HG03342 (cell line): ENCODE data around the gene SMIM12.
"Not testable (repeated sequence)": the region's sequence is repeated elsewhere in the genome, so short reads cannot be mapped to it uniquely, and the experiment has no call there.

Source experiments
- ATAC-seq: cut with Tn5 transposase; IDR thresholded peaks from one replicate; pipeline ENCODE4 v1.9.1; 2021; ENCODE audit warnings: mild to moderate bottlenecking, moderate library complexity; ENCODE audit not compliant: unreplicated experiment

Gene SMIM12

DNA sequence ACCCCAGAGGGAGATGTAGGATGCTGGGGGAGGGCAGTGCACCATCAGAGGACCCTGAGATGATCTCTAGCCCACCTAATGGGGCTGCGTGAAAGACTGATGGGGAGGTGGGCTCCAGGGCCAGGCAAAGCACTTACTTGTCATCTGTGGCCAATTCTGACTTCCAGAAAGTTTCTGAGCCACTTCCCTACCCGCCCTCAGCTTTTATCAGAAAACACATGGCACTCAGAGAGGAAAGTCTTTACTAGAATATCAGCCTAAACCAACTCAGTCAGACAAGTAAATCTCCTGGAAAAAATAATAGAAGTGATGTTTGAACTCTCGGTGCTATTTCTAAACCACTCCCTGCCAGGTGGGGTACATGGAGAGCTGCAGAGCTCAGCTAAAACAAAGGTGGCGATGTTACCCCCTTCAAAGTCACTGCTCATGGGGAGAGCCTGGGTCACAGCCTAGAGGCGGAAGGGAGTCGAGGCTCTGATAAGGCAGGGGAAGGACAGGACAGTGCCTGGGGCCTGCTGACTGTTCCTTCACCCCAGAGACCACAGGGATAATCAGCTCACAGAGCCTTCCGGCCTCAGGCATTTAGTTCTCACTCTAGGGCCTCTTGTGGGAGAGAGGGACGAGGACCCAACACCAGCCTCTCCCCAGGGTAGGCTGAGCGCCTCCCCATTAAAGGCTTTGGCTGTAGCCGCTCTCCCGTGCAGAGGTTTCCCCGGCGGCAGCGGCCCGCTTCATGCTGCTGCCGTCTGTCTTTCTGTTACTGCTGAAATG, 14.2 kb downstream of the SMIM12 start:
- ATAC-seq, result no peak

DNA sequence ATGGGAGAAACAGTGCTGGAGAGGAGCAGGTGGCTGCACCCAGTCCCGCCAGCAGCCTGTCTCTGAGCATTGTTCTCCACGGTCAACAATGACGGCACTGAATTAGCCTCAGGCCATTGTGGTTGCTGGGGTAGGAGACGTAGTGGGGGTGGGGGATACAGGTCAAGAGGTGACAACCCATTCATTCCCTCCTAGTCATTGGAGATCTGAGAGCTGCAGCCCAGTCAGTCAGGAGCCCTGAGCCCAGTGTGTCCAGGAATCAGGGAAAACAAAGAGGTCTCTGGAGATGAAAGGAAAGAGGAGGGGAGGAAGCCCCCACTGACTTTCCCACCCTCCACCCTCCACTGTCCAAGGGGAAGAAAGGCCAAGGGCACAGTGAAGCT, 15.3 kb downstream of the SMIM12 start:
- no peak for ATAC-seq

DNA sequence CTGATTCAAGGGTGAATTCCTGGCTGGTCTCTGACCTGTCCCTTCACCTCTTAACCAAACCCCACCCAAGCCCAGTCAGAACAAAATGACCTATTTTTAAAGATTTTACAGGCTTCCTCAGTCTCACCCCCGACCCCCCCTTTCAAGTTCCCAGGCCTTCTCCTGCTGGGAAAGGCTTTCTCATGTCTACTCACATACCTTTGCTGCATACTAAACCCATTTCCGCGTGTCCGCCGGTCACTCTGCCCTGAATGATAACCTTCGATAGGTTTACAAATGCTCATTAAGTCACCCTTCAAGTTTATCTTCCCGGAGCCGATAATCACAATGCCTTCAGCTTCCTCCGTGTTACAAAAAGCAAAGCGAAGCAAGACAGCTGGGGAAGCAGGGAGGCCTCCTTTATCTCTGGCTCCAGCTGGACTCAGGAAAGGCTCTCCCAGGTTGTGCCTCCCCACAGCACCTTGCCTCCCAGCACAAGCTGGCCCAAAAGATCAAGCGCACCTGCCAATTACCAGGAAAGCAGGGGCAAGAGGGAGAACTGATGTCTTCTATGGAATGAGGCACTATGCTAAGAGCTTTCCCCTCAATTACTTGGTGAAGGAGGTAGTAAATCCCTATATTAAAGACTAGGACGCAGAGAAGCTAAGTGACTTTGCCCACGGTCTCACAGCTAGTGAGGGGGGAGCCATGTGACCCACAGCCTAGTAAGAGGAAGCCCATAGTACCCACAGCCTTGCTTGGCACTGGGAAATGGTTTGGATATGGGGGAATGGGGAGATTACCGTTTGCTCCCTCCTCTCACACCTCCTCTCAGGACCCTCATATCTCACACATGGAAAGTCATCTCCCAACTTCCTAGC, 15.9 kb downstream of the SMIM12 start:
- no peak for ATAC-seq

DNA sequence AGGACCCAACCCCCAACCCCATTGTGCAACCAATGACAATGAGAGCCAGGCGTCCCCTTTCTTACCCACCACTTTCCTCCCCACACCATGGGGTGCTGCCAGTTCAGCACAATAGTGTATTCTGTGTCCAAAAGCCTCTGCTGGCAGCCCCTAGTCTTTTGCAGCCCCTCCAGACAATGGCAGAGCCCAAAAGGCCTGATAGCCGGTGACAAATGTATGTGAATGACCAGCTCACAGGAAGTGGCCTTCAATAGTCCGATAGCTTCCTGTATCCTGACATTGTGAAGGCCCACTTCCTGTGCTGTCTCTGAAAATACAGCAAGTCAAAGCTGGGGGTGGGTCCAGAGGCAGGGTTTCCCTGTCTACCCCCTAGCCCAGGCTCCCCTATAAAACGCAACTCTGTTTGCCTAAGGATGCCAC, 16.6 kb downstream of the SMIM12 start:
- no peak for ATAC-seq

DNA sequence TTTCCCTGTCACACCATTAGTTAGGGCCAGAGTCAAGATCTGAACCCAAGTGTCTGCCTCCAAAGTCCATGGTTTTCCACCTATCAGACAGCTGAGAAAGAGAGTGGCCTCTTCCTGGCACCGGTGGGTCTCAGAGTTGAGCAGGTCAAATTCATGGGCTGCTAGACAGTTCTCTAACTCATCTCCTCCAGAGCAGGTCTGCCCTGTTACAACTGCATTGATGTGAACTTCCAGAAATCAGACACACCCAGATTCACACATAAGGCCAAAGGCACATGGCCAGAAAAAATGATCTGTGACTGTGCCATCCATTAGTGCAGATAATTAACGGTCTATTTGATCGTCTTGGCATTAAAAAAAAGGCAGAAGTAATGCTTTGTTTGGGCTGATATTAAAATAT, 17.5 kb downstream of the SMIM12 start:
- ATAC-seq, result no peak

DNA sequence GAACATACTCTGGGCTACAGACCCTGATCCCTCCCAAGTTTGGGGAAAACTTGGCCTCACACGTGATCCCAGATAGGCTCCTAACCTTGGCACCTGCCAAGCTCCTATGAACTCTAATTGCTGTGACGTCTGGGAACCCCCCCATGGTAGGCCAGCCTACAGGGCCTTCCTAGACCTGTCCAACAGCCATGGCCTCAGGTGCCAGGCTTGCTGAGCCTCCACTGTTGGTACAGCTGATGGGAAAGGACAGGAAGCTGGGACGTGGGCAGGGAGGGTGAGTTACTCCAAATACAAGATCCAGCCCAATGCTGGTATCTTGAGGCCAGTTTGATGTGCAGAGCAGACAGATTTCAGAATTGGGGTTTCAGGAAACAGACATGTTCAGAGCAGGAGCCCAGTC, 19.1 kb downstream of the SMIM12 start:
- no peak for ATAC-seq

DNA sequence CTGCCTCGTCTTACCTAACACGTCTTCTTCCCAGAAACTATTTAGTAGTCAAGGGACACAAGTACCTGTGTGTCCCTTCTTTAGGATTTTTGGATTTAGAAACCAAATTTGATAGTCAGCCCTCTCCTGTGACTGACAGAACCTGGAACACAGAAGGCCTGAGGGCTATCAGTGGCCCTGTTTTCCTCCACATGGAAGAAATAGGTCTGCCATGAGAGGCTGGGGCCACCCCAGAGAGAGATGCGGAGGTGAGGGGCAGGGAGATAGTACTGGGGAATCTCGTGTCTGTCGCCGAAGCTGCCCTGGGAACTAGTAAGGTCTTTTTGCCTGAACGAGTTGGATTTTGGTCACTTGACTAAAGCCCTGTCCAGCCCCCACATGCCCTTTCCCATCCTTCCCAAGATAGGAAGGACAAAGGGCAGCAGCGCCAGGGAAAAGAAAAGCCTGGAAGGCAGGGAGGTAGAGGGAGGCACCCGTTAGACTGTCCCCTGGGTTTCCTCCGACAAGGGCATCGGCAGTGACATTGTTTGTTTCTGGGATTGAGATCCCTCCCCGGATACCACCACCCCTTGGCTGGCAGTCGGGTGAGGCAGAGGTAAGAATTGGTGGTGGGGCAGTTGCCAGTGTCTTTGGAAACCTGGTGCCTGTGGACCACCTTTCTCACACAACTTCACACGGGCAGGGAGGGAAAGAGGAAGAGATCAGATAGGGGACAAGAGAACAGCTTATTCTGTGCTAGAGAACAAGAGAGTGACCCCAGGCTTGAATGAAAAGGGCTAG, 19.8 kb downstream of the SMIM12 start:
- ATAC-seq, result no peak

DNA sequence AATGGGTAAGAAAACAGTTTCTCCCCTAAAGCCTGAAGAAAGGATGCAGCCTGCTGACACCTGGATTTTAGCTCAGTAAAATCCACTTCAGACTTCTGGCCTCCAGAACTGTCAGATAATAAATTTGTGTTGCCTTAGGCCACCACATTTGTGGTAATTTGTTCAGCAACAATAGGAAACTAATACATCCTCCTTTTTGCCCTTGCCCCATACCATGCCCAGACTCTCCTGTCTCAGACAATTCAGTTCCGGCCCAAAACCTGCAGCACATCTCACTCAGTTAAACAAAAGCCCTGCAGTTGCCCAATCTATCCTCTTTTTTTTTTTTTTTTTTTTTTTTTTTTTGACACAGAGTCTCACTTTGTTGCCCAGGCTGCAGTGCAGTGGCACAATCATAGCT, 25.8 kb downstream of the SMIM12 start:
- no peak for ATAC-seq

DNA sequence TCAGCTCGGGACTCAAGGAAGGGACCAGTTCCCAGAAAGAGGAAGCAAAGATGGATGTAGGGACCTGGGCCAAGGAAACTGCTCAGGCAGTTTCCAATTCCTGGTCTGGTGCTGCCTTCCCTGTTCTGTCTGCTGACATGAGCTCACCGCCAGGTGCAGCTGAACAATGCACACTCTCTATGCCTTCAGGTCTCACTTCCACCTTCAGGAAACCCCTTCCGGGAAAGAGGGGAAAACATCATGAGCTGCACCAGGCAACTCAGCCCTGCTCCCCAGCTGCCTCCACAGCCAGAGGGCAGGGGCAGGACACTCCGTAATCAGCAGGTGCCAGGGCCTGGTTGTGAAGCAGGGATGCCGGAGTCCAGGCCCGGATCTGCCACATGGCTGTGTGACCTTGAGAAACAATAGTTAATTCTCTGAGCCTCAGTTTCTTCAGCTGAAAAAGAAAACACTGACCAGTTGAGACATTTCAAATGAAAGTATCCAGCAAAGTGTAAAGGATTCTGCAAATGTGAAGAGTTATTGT, 27.8 kb downstream of the SMIM12 start:
- ATAC-seq, result no peak

DNA sequence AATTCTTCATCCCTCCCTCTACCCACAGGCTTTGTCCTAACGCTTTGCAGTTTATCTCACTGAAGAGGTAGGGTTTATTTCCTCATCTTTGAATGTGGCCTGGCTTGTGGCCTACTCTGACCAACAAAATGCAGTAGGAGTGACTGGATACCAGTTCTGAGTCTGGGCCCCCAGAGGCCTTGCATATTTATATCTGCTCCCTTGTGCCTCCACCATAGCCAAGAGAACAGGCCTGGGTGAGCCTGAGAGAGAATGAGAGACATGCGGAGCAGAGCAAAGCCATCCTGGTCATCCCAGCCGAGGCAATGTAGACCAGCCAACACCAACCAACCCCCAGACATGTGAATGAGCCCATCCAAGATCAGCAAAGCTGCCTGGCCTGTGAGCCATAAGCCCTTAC, 30.3 kb downstream of the SMIM12 start:
- ATAC-seq, result no peak

DNA sequence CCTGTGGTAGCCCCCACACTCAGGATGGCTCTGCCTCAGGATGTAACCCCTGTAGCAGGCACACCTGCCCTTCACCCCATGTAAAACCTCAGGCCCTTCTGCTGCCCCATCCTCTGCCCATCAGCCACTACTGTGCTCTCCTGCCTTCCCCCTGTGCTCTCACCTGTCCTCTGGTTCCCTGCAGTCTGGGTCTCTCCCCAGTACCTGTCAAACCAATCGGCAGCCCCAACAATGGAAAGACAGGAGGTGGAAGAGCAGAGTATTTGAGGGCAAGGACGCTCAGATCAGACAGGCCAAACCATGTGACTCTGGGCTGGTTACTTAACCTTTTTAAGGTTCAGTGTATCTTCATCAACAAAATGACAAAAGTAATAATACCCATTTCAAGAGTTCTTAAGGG, 30.9 kb downstream of the SMIM12 start:
- no peak for ATAC-seq

DNA sequence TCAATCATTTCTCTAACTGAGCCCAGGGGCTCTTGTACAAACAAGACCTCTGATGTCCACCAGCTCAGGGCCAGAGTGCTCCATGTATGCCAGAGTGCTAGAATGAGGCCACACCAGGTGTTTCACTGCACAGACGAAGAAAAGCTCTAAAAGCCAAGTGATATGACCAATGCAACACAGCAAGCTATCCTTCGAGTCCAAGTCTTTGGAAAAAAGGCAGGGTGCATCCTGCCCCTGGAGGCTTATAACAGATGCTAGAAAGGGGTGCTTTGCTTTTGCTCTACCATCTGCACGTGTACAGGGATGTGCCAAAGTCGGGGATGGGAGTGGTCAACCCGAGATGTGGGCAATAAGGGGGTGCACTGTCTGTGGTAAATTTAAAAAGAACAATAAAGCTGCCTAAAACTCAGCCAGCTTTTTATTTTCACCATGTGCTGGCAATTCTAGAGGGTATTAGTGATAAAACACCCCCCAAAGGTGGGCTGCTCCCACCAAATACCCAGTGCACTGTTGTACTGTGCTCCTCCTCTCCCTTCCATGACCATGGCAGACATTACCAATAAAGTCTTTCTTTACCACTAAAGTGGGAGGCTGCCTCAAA, 32.1 kb downstream of the SMIM12 start:
- ATAC-seq, result no peak

DNA sequence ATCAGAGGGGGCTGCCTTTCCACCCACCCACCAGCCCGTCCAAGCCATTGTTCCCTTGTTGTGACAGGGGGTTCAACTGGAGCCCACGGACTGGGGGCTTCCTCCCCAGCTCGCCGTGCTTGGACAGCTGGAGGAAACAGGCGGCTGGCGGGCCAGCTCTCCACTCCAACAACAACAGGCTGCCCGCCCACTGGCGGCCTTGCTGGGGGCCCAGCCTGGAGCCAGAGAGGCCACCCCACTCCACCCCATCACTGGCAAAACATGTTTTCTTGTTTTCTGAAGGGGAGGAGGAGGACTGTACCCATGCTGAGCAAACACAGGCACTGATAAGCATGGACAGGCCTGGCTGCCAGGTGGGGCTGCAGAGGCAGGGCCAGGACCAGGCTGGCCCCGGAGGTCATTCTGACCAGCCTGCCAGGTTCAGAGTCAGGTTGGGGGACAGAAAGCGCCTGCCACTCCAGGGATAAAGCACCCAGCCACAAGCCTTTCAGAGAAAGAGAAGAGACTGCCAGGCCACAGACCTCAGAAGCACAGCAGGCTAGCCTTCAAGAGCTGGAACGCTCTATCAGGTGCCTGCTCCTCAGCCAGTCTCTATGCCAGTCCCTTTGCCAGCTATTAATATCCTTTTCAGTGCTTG, 34.0 kb downstream of the SMIM12 start:
- ATAC-seq, result no peak

DNA sequence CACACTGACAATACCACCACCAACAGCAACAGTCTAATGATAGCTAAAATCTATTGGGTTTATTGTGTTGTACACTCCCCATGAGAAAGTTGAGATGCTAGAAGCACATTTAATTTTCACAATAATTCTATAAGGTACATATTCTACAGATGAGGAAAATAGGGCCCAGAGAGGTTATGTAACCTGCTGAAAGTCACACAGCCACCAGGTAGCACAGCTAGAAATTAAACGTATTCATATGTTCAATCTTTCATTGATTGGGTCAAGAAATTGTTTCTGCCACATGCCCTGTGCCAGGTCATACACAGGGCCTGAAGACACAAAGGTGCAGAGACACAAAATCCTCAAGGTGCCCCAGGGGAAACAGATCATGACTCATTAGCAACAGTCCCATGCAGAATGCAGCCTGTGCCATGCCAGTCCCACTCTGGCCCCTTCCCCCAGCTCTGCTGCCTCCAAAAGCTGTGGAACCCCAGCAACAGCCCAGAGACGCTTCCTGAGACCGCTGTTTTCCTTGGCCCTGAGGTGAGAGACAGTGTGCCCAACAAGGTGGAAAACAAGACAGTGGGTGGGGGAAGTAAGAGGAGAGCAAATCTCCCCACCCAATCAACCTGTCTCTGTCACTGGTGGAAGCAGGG, 34.6 kb downstream of the SMIM12 start:
- ATAC-seq, result no peak

DNA sequence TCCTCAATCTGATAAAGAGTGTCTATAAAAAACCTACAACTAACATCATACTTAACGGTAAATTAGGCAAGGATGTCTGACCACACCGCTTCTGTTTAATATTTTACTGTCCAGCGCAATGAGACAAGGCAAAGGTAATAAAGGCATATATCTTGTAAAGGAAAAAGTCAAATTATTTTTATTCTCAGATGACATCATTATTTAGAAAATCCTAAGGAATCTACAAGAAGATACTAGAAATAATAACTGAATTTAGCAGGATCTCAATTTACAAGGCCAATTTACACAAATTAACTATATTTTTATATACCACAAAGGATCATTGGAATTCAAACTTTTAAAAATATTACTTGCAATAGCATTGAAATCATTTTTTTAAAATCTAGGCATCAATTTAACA, 37.3 kb downstream of the SMIM12 start:
- no peak for ATAC-seq

DNA sequence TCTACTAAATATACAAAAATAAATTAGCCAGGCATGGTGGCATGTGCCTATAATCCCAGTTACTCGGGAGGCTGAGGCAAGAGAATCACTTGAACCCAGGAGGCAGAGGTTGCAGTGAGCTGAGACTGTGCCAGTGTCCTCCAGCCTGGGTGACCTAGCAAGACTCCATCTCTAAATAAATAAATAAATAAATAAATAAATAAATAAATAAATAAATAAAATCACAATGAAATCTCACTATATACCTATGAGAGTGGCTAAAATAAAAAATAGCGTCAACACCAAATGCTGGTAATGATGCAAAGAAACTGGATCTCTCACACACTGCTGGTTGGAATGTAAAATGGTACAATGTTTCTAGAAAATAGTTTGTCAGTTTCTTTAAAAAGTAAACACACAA, 40.7 kb downstream of the SMIM12 start:
- not testable (repeated sequence) for ATAC-seq

DNA sequence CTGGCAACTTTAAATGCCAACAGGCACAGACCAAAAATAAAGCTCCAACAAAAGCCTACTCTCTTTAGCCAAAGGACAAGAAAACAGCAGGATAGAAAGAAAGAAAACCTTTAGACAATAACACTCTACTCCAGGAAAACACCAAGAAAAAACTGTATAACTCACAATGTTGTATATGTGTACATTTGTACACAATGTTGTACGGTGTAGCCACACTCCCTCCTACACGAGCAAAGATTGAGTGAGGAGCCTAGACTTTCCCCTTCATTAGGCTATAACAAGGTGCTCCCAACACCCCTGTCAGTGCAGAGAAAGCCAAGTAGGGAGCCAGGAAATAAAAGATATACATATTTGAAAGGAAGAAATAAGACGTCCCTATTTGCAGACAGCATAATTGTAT, 42.8 kb downstream of the SMIM12 start:
- no peak for ATAC-seq

DNA sequence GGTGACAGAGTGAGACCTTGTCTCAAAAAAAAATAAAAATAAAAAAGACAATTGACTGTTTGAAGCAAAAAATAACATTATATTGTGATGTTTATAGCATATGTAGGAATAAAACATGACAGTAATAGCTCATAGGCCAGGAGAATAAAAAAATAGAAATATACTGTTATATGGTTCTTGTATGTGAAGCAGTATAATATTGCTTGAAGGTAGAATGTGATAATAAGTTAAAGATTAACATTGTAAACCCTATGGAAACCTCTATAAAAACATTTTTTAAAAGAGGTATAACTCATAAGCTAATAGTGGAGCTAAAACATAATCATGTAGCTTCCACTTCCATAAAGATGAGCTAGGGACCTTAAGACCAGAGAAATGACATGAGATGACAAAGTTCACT, 43.2 kb downstream of the SMIM12 start:
- no peak for ATAC-seq

DNA sequence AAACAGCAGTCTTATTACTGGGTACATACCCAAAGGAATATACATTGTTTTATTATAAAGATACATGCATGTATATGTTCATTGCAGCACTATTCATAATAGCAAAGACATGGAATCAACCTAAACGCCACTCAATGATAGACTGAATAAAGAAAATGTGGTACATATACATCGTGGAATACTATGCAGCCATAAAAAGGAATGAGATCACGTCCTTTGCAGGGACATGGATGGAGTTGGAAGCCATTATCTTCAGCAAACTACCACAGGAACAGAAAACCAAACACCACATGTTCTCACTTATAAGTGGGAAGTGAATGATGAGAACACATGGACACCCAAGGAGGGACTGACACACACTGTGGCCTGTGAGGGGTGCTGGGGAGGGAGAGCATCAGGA, 48.8 kb downstream of the SMIM12 start:
- ATAC-seq, result not testable (repeated sequence)
